Stimulated activated CD8-positive, alpha-beta memory T cell treated with anti-CD3 and anti-CD28 coated beads, Interleukin-2, amount 100 ng/mL, for 1 hour (primary cell): ENCODE data around the gene ONECUT3.

Source experiments
- DNase-seq, 2 donors: peaks; one replicate each; pipeline ENCODE4 v3.0.0-alpha.2; 2020; ENCODE audit warnings: low read depth in 2 of 2

The ONECUT3 gene

GRCh38 chr19:1814833-1815604 lies 61.7 kb downstream of the ONECUT3 start:
- no peak for DNase-seq

DNA sequence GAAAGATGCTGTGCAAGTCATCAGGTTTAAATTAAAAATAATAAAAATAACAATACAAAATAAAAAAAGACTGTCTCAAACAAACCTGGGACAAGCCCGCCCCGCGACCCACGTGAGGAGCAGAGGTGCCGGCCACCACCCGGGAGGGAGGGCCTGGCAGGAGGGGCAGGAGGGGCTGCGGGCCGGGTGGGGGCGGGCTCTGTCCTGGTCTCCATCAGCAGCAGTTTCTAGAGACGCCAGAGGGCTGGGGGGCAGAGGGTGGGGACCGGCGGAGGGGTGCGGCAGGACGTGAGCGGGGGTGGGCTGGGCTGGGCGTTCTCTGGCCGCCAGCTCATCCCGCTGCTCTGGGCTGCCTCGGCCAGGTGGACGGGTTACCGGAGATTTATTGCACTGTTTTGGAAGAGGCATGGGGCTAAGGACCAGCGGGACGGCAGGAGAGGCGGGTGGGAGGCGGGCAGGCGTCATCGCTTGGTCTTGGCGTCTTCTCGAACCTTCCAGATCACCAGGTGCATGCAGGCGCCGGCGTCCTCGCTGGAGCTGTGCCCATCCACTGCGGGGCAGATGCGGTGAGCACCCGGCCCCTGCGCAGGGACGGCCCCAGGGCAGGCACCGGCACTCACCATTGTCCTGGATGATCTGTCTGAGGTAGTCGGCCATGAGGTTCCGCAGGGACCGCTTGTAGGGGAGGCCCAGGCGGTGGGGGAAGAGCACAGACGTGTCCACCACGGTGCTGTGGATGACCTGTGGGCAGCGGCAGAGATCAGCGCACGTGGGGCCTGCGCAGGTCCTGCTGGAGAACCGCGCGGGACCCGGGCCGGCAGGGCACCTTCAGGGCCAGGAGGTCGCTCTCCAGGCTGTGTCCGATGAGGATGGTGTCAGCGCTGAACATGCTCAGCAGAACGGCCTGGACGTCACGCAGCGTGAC lies 62.6 kb downstream of the ONECUT3 start:
- DNase-seq, result no peak

GRCh38 chr19:1816530-1817298 lies 63.4 kb downstream of the ONECUT3 start:
- DNase-seq, result no peak

DNA sequence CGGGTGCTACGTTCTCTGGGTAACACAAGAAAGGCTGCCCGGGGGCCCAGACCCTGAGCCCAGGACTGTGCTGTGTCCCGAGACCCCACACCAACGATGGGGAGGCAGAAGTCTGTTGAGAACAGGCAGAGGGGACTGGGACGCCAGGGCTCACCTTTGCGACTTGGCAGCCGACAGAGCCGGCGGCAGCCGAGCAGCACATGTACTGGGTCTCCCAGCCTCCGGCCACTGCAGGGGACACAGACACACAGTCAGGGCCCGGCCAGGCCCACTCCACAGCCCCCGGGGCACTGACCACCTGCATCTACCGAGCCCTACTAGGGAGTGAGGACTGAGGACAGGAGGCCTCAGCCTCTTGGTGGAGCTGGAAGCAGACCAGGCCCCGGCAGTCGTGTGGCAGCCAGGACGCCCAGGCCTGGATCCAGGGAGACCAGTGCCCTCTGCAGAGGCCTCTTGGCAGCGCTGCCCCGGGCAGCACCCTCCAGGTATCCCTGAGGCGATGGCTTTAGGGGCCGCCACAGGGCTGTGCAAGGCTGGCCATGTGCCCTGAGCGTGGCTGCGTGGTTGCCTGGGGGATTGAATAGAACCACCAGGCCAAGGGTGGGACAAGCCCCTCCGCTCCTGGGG lies 64.4 kb downstream of the ONECUT3 start:
- no peak for DNase-seq

DNA sequence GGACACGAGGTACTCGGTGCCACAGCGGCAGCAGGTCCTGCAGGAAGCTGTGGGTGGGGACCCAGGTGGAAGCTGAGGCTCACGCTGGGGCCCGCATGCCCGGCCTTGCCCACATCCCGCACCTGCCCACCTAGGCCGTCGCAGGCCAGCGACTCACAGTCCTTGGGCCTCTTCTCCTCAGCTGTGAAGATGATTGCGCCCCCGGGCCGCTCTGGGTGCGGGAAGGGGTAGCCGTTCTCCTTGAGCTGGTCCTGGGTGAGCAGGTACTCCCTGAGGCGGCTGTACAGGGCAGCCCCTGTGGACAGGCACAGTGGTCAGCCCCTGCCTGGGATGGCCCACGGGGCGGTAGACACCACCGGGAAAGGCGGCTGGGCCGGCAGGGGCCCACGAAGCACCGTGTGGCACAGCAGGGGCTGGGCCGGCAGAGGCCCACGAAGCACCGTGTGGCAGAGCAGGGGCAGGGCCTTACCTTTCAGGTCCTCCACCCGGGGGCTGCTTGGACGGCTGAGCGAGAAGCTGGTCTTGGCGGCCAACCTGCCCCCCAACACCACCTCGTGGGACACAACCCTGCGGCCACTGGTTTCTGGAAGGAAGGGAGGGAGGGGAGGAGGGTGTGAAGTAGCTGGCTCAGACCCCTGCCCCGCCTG lies 65.4 kb downstream of the ONECUT3 start:
- no peak for DNase-seq

GRCh38 chr19:1819341-1820255 lies 66.3 kb downstream of the ONECUT3 start:
- DNase-seq, result no peak

DNA sequence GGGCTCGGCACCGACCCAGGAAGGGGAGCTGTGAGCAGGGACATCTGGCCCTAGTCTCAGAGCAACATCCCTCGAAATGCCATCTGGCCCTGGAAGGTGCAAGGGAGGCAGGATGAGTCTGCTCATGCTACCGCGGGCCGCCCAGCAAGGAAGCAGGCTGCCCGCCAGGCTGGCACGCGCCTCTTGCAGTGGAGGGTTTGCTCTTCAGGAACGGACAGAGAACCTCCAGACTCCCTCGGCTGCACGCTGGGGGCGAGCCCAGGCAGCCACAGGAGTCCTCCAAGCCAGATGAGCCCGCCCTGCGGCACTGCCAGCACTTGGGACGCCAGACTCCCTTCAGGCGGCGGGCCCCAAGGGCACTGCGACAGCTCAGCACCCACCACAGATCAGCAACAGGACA lies 68.9 kb downstream of the ONECUT3 start:
- DNase-seq, result no peak

GRCh38 chr19:1823020-1823419 lies 69.7 kb downstream of the ONECUT3 start:
- no peak for DNase-seq

DNA sequence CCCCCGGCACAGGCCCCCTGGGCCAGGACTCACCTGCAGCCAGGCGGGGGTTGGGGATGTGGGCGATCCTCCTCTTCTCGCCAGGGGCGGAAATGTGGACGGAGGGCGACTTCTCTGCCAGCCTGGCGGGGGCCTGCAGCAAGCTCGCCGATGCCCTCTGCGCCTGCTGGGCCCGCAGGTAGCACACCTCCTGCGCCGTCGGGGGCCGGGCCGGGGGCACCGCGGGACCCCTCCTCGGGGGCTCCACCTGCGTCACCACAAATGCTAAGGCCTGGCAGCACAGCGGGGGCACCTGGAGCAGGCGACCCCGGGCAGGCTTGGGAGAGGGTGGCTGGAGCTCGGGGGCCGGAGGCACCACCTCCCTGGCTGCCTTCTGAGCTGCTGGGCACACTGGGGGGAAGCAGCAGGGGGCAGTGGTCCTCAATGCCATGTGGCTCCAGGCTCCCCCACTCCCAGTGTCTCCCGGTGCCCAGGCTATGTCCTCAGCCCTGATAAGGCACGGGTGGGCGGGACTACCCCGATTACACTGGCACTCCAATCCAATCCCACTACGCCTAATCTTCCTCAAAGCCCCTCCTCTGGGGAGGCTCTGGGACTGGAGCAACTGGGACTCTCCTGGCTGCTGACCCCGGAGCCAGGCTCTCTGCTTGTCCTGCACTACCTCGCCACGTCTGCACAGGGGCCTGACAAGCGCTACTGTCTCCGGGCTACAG lies 70.4 kb downstream of the ONECUT3 start:
- DNase-seq, result no peak

- no peak for DNase-seq
Measured at GRCh38 chr19:1824252-1824622, 70.9 kb downstream of the ONECUT3 start.

DNA sequence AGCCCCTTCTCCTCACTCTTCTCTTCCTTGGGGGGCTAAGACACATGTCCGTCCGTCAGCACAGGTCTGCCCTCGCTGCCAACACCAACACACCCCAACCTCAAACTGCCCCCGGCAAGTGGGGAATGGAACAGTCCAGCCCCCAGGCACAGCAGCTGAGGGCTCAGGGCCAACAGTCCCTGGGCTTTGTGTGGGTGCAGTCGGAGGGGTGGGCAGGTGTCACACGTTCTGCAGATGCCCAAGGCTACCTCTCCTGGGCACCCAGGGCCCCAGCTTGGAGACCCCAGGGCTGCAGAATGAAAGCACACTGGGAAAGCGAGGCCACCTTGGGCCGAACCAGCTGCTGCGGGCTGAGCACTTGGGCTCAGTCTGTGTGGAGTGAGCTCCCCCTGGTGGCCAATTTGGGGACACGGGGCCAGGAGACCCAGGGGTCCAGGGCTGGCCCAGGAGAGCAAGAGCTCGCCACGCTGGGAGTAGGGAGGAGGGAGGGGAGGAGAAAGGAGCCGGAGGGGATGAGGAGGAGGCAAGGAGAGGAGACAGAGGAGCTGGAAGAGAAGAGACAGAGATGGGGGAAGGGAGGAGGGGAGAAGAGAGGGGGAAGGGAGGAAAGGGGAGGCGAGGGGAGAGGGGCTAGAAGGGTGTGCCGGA lies 72.7 kb downstream of the ONECUT3 start:
- DNase-seq, result peak; percentile 56 to 63

DNA sequence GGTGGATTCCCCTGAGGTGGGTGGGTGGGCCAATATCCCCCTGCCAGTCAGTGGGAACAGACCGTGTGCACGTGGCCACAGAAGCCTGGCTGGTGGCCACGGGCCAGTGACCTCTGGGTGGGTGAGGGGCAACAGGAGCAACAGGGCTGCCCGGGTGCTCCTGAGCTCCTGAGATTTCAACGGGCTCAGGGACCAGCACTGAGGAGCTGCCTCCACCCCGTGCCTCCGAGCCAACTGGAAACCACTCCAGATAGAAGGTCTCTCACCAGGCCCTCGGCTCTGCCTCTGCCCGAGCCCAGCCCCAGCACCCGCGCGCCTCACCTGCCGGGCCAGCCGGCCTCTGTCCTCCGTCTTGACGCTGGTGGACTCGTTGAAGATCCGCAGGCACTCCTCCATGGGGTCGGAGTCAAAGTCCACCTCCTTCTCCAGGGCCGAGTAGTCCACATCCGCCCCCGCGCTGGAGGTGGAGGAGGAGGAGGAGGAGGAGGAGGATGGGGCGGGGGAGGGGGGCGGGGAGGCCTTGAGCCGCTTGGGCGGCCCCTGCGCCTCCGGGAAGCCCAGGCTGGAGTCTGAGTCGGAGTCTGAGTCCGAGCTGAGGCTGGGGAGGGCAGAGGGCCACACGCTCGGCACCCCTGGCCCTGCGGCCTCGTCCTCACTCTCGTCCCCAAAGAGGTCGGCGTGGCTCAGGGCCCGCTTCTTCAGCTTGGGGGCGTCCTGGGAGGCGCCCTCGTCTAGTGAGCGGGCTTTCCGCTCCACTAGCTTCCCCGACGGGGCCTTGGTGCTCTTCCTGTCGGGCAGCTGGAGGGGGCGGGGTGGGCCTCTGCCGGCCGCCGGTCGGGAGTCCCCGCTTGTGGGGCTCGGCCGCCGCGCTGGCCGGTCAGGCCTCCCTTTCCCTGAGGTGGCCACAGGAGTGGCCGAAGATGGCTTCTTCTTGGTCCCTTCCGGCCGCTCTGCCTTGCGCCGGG lies 73.5 kb downstream of the ONECUT3 start:
- no peak for DNase-seq

DNA sequence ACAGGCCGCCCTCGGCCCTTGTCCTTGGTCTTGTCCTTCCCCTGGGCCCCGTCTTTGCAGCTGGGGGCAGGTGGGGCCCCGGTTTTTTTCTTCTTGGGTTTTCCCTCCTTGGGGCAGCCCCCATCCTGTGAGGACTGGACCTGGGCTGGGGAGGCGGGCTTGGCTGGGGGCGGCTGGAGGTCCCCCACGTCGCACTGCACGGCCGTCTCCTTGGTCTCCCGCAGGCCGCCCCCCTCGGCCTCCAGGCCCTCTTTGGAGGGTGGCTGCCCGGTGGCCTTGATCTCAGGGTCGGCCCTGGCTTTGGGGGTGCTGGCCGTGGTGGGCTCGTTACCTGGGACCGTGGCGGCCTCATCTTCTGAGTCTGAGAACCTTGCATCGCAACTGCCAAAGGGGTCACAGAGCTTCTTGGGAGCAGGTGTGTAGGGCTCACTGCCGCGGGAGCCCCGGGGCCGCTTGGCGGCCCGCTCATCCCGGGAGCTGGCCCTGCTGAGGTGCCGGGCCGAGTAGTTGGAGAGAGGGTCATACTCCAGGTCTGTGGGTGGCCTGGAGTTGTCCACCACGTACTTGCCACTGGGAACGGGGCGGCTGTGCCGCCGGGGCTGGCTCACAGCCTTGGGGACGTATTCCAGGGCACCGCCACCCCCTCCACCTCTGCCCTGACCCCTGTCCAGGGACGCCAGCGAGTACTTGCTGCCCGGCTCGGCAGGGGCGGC lies 74.4 kb downstream of the ONECUT3 start:
- no peak for DNase-seq

DNA sequence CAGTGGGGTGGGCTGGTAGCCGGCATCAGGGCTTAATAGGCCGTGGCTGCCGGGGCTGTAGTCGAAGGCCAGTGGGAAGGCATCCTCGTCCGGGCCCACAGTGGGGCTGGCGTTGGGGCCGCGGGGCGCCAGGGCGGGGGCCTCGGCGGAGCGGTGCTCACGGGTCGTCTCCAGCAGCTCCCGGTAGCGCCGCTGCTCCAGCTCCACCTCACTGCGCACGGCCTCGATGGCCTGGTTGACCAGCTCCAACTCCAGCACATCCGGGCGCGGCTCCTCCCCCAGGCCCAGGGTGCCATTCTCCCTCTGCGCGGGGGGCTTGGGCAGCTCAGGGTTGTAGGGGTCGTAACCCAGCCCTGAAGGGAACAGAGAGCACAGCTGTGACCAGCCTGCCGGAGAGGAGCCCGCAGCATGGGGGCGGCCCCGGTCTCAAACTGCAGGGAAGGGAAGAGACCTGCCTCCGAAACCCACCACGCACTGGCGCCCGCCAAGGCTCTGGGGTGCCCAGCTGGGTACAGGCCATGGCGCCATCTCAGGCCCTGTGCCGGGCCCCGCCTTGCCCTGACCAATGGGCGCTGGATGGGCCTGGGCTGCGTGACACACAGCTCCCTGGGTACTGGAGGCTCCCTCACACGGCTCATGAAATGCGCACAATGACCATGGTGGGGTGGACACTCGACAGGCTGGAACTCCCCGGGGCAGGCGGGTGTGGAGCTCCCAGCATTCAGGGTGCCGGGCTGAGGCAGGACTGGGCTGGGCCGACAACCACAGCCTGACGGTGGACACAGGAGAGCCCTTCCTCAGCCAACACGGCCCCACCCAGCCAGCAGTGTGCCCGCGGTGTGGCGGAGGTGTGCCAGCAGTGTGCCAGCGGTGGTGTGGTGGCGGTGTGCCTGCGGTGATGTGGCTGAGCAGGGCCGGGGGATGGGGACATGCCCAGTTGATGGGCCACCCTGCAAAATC lies 75.3 kb downstream of the ONECUT3 start:
- no peak for DNase-seq

GRCh38 chr19:1829958-1830357 lies 76.7 kb downstream of the ONECUT3 start:
- DNase-seq, result no peak

DNA sequence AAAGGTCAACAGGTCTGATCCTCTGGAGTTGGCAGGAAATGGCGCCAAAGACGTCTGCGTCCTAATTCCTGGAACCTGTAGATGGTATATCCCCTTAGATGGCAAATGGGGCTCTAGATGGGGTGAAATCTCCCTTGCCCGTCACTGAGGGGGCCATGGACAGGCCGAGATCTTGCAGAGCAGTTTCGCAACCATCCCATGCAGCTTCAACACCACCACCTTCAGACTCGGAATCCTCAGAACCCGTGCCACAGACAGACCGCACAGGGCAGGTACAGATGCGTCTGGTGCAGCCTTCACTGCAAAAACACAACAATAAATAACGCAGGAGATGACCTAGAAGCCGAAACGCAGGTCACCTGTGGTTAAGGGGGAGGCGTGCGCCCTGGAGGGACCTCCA lies 77.3 kb downstream of the ONECUT3 start:
- DNase-seq, result no peak
